ENCODE data around the gene POPDC3. TPM values are rescaled to one million over a fixed set of nuclear protein-coding genes. Genes with fewer than 3 reads are reported as not detected.
"Not testable (repeated sequence)": the region's sequence is repeated elsewhere in the genome, so short reads cannot be mapped to it uniquely, and the experiment has no call there.

Gene POPDC3
- total and polyA plus RNA-seq, 8 donors, result 2.9 to 19.7 (median 6.7) TPM; not detected in 3

GRCh38 chr6:105174512-105174911, 5.3 kb downstream of the POPDC3 start:
- H3K36me3 ChIP-seq, result no peaks in the 10 kb centered on the region
- intact Hi-C loops (cut with DNase I; ENCODE audit: low total_unique reads), result no loop called here
- WGBS, 5 donors, result 86 to 95% (median 88%) methylated on average over 6 of the region's 6 CpGs
- no peaks in the 10 kb centered on the region for H3K9me3 ChIP-seq
- no peak overlapping the region for H3K27ac ChIP-seq
- H3K4me3 ChIP-seq, result no peak overlapping the region
- no peak for DNase-seq
- no peak for TF ChIP-seq CTCF (IDR thresholded peaks at IDR 0.05)
- TF ChIP-seq POLR2A (IDR thresholded peaks at IDR 0.05), result no peak
- TF ChIP-seq POLR2AphosphoS5 (IDR thresholded peaks at IDR 0.05), result no peak
- TF ChIP-seq EP300 (IDR thresholded peaks at IDR 0.05), result no peak
- H3K4me1 ChIP-seq, result peaks cover 0 to 7% (median 3%) of the 10 kb centered on the region in 4 donors
- H3K27me3 ChIP-seq, result peaks cover 0 to 18% (median 8%) of the 10 kb centered on the region in 3 donors

DNA sequence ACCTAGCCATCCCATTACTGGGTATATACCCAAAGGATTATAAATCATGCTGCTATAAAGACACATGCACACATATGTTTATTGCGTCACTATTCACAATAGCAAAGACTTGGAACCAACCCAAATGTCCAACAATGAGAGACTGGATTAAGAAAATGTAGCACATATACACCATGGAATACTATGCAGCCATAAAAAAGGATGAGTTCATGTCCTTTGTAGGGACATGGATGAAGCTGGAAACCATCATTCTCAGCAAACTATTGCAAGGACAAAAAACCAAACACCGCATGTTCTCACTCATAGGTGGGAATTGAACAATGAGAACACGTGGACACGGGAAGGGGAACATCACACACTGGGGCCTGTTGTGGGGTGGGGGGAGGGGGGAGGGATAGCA, 7.3 kb downstream of the POPDC3 start:
- H3K36me3 ChIP-seq; DNase-seq; H3K4me1 ChIP-seq; H3K9me3 ChIP-seq; intact Hi-C loops (cut with DNase I; ENCODE audit: low total_unique reads); H3K27ac ChIP-seq; H3K27me3 ChIP-seq; H3K4me3 ChIP-seq: not testable (repeated sequence)
- 88 to 97% (median 93%) methylated on average over 4 of the region's 4 CpGs for WGBS, 5 donors

- no peak overlapping the region for H3K4me3 ChIP-seq
- intact Hi-C loops (cut with DNase I; ENCODE audit: low total_unique reads), result no loop called here
- no peaks in the 10 kb centered on the region for H3K4me1 ChIP-seq
- H3K27me3 ChIP-seq, result no peaks in the 10 kb centered on the region
- H3K36me3 ChIP-seq, result no peaks in the 10 kb centered on the region
- no peaks in the 10 kb centered on the region for H3K9me3 ChIP-seq
- no peak overlapping the region for H3K27ac ChIP-seq
- WGBS, 5 donors, result 0 to 20% (median 3%) methylated on average over 1 of the region's 1 CpG
- DNase-seq, result no peak
- no peak for TF ChIP-seq EP300 (IDR thresholded peaks at IDR 0.05)
- no peak for TF ChIP-seq CTCF (IDR thresholded peaks at IDR 0.05)
- TF ChIP-seq POLR2AphosphoS5 (IDR thresholded peaks at IDR 0.05), result no peak
- no peak for TF ChIP-seq POLR2A (IDR thresholded peaks at IDR 0.05)
These were observed 9.8 kb downstream of the POPDC3 start for GRCh38 chr6:105170059-105170458.

DNA sequence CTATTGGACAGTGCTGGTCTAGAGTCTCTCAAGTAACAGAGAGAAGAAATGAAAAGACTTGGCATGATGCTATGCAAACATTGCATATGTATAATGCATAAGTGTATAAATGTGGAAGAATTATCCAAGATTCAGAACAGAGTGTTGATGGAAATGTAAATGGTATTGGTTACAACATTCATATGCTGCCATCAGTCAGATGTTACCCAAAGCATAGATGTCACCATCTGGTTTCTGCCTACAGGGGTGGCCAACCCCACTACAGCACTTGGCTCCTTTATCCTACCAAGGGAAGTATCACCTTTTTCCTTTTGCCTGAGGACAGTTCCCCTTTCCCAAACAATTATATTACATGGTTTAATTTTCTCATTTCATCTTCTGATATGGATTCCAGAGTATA, 11.9 kb downstream of the POPDC3 start:
- Histone ChIP-seq H3K36me3 (no peaks in the 10 kb centered on the region), H3K9me3 (no peaks in the 10 kb centered on the region), H3K4me3 (no peak overlapping the region), H3K27me3 (no peaks in the 10 kb centered on the region), H3K4me1 (no peaks in the 10 kb centered on the region), H3K27ac (no peak overlapping the region)
- no peak for DNase-seq
- TF ChIP-seq POLR2A (IDR thresholded peaks at IDR 0.05), result no peak
- TF ChIP-seq EP300 (IDR thresholded peaks at IDR 0.05), result no peak
- TF ChIP-seq POLR2AphosphoS5 (IDR thresholded peaks at IDR 0.05), result no peak
- no peak for TF ChIP-seq CTCF (IDR thresholded peaks at IDR 0.05)
- intact Hi-C loops (cut with DNase I; ENCODE audit: low total_unique reads), result no loop called here

DNA sequence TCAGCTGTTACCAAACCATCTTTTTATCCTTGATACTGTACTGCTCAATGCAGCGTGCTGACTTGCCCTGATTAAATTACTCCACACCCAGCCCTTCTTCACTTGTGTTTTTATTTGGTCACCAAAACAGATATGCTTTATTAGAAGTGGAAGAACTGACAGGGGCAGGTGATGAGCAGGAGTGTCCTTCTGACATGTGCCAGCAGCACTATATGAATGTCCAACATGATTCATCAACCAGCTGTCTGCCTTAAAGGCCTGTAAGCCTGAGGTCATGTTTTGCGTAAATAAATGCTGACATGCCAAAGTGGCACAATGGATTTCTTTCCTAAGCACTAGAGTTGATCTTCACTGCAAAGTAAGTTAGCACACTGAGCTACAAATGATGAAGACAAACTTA, 15.4 kb downstream of the POPDC3 start:
- Histone ChIP-seq H3K27me3 (no peaks in the 10 kb centered on the region), H3K4me1 (no peaks in the 10 kb centered on the region), H3K9me3 (no peaks in the 10 kb centered on the region), H3K36me3 (no peaks in the 10 kb centered on the region), H3K27ac (no peak overlapping the region), H3K4me3 (no peak overlapping the region)
- TF ChIP-seq POLR2A (IDR thresholded peaks at IDR 0.05), result no peak
- TF ChIP-seq CTCF (IDR thresholded peaks at IDR 0.05), result no peak
- TF ChIP-seq EP300 (IDR thresholded peaks at IDR 0.05), result no peak
- TF ChIP-seq POLR2AphosphoS5 (IDR thresholded peaks at IDR 0.05), result no peak
- 63 to 88% (median 81%) methylated on average over 2 of the region's 2 CpGs for WGBS, 5 donors
- intact Hi-C loops (cut with DNase I; ENCODE audit: low total_unique reads), result no loop called here
- DNase-seq, result peak in 1 of 2 donors; percentile 12

Data from stomach (tissue), 9 donors.